ENCODE measurements around the gene GGA1. TPM values are rescaled to one million over a fixed set of nuclear protein-coding genes. Genes with fewer than 3 reads are reported as not detected.

GGA1 gene
- total and polyA plus RNA-seq, 2 donors from 2014 or later, result 37.5 to 61.2 TPM

- TF ChIP-seq CTCF (IDR thresholded peaks at IDR 0.05; ENCODE audit: borderline replicate concordance, extremely low read depth, insufficient read depth), result no peak
- Histone ChIP-seq H3K36me3 (ENCODE audit: control insufficient read depth in 2 of 3, insufficient read depth in 3 of 3, low read length in 3 of 3) (no peaks in the 10 kb centered on the region), H3K27ac (ENCODE audit: low read depth in 2 of 2, low read length in 2 of 2) (no peak overlapping the region), H3K4me3 (ENCODE audit: low read length in 3 of 3) (no peak overlapping the region), H3K27me3 (ENCODE audit: control insufficient read depth, insufficient read depth, low read length) (no peaks in the 10 kb centered on the region), H3K4me1 (ENCODE audit: control insufficient read depth in 2 of 3, insufficient read depth in 2 of 3, low read depth in 1 of 3, low read length in 3 of 3) (peaks cover 0 to 14% (median 0%) of the 10 kb centered on the region in 3 donors), H3K9me3 (ENCODE audit: control insufficient read depth in 2 of 3, insufficient read depth in 1 of 3, low read length in 3 of 3) (no peaks in the 10 kb centered on the region), H3K9ac (ENCODE audit: low read length in 3 of 3) (no peak overlapping the region)
- DNase-seq (peak in 1 of 5 donors; percentile 36), FAIRE-seq (no peak)
- intact Hi-C loops (cut with DNase I), result loop anchor here (5.0 to 10.0 kb wide), 2 partner anchors 41 to 154 kb away; no protein-coding TSS in a partner anchor
Observed at GRCh38 chr22:37640591-37641560, 32.2 kb downstream of the GGA1 start.

GRCh38 chr22:37641561-37641949, 32.9 kb downstream of the GGA1 start:
- intact Hi-C loops (cut with DNase I), result loop anchor here (5.0 to 10.0 kb wide), 2 partner anchors 41 to 153 kb away; no protein-coding TSS in a partner anchor
- Histone ChIP-seq H3K9me3 (ENCODE audit: control insufficient read depth in 2 of 3, insufficient read depth in 1 of 3, low read length in 3 of 3) (no peaks in the 10 kb centered on the region), H3K27me3 (ENCODE audit: control insufficient read depth, insufficient read depth, low read length) (no peaks in the 10 kb centered on the region), H3K4me1 (ENCODE audit: control insufficient read depth in 2 of 3, insufficient read depth in 2 of 3, low read depth in 1 of 3, low read length in 3 of 3) (peaks cover 0 to 14% (median 0%) of the 10 kb centered on the region in 3 donors), H3K4me3 (ENCODE audit: low read length in 3 of 3) (no peak overlapping the region), H3K36me3 (ENCODE audit: control insufficient read depth in 2 of 3, insufficient read depth in 3 of 3, low read length in 3 of 3) (no peaks in the 10 kb centered on the region), H3K9ac (ENCODE audit: low read length in 3 of 3) (no peak overlapping the region), H3K27ac (ENCODE audit: low read depth in 2 of 2, low read length in 2 of 2) (no peak overlapping the region)
- no peak for TF ChIP-seq CTCF (IDR thresholded peaks at IDR 0.05; ENCODE audit: borderline replicate concordance, extremely low read depth, insufficient read depth)
- DNase-seq, result no peak
- no peak for FAIRE-seq

- H3K36me3 ChIP-seq (ENCODE audit: control insufficient read depth in 2 of 3, insufficient read depth in 3 of 3, low read length in 3 of 3), result no peaks in the 10 kb centered on the region
- TF ChIP-seq CTCF (IDR thresholded peaks at IDR 0.05; ENCODE audit: borderline replicate concordance, extremely low read depth, insufficient read depth), result peak; percentile 90
- H3K9ac ChIP-seq (ENCODE audit: low read length in 3 of 3), result no peak overlapping the region
- H3K4me1 ChIP-seq (ENCODE audit: control insufficient read depth in 2 of 3, insufficient read depth in 2 of 3, low read depth in 1 of 3, low read length in 3 of 3), result peaks cover 0 to 14% (median 0%) of the 10 kb centered on the region in 3 donors
- no peak for FAIRE-seq
- H3K27ac ChIP-seq (ENCODE audit: low read depth in 2 of 2, low read length in 2 of 2), result no peak overlapping the region
- H3K4me3 ChIP-seq (ENCODE audit: low read length in 3 of 3), result no peak overlapping the region
- peak; percentile 85 to 93 (median 88) for DNase-seq
- H3K9me3 ChIP-seq (ENCODE audit: control insufficient read depth in 2 of 3, insufficient read depth in 1 of 3, low read length in 3 of 3), result no peaks in the 10 kb centered on the region
- no peaks in the 10 kb centered on the region for H3K27me3 ChIP-seq (ENCODE audit: control insufficient read depth, insufficient read depth, low read length)
- intact Hi-C loops (cut with DNase I), result loop anchor here (5.0 to 10.0 kb wide), 2 partner anchors 39 to 151 kb away; no protein-coding TSS in a partner anchor
Observed at GRCh38 chr22:37643225-37643847, 34.7 kb downstream of the GGA1 start.

Data from kidney (tissue), 14 donors.